CD4-positive, alpha-beta T cell (primary cell): ENCODE results near the gene PAIP2. TPM values are rescaled to one million over a fixed set of nuclear protein-coding genes. Genes with fewer than 3 reads are reported as not detected.
"Not testable (repeated sequence)": the region's sequence is repeated elsewhere in the genome, so short reads cannot be mapped to it uniquely, and the experiment has no call there.

Experiments used
- ATAC-seq: fragments of 200-7000 bp; cut with Tn5 transposase; one replicate; pipeline ENCODE4 v1.10.0; 2022; ENCODE audit warnings: mild to moderate bottlenecking; ENCODE audit not compliant: poor library complexity
- CTCF ChIA-PET: fragments of 350-600 bp; sonication (Branson Sonifier 250); formaldehyde crosslinking; loops from one replicate; lab custom pipeline; 2021; ENCODE audit warnings: antibody characterized with exemption, inconsistent platforms; lab: Charles Lee
- POLR2A ChIA-PET: fragments of 350-600 bp; sonication (Branson Sonifier 250); formaldehyde crosslinking; loops from one replicate; lab custom pipeline; 2021; ENCODE audit warnings: antibody characterized with exemption, inconsistent platforms; lab: Charles Lee
- DNase-seq, 14 experiments: peaks; one replicate each; pipeline ENCODE4 v3.0.0-alpha.2; 2013 to 2020; ENCODE audit warnings: mixed read lengths in 2 of 14
- H3K27ac ChIP-seq, 2 donors: one replicate each; pipeline versions ENCODE4 v1.5.1 to v1.7.0; 2013; ENCODE audit warnings: low read length in 2 of 2, low read depth in 1 of 2, mild to moderate bottlenecking in 1 of 2
- H3K27me3 ChIP-seq, 2 experiments: 1 replicate in 1 of 2; 2 replicates in 1 of 2; pipeline versions ENCODE4 v1.6.1 to v1.7.0; 2013; ENCODE audit warnings: low read length in 2 of 2, control low read depth in 1 of 2, mild to moderate bottlenecking in 1 of 2, moderate library complexity in 1 of 2; ENCODE audit not compliant: insufficient read depth in 2 of 2, control insufficient read depth in 1 of 2
- H3K36me3 ChIP-seq: one replicate; pipeline ENCODE4 v1.6.1; 2013; ENCODE audit warnings: low read length, control low read depth; ENCODE audit not compliant: insufficient read depth
- H3K4me1 ChIP-seq: one replicate; pipeline ENCODE4 v1.6.1; 2013; ENCODE audit warnings: low read length, control low read depth; ENCODE audit not compliant: insufficient read depth
- H3K4me3 ChIP-seq: one replicate; pipeline ENCODE4 v1.5.1; 2013; ENCODE audit warnings: mild to moderate bottlenecking, low read length, moderate library complexity
- H3K9me3 ChIP-seq, 2 experiments: 1 replicate in 1 of 2; 2 replicates in 1 of 2; pipeline versions ENCODE4 v1.6.1 to v1.7.0; 2013; ENCODE audit warnings: low read length in 2 of 2, mild to moderate bottlenecking in 2 of 2, control low read depth in 1 of 2, moderate library complexity in 1 of 2; ENCODE audit not compliant: control insufficient read depth in 1 of 2, insufficient read depth in 1 of 2
- H3K27ac Mint-ChIP-seq: one replicate; pipeline ENCODE4 v1.8.0; 2020; ENCODE audit warnings: mixed read lengths
- H3K27me3 Mint-ChIP-seq: one replicate; pipeline ENCODE4 v1.8.0; 2021; ENCODE audit warnings: mixed read lengths
- H3K36me3 Mint-ChIP-seq: one replicate; pipeline ENCODE4 v1.8.0; 2021; ENCODE audit warnings: low read depth, mixed read lengths
- H3K4me1 Mint-ChIP-seq: one replicate; pipeline ENCODE4 v1.8.0; 2021; ENCODE audit warnings: low read depth, mixed read lengths
- H3K4me3 Mint-ChIP-seq: one replicate; pipeline ENCODE4 v1.8.0; 2020; ENCODE audit warnings: mild to moderate bottlenecking, mixed read lengths
- H3K9me3 Mint-ChIP-seq: one replicate; pipeline ENCODE4 v1.8.0; 2020; ENCODE audit warnings: mixed read lengths
- intact Hi-C, 2 experiments: fragments of 100-400 bp; cut with DNase I in 1 of 2; cut with micrococcal nuclease in 1 of 2; formaldehyde crosslinking; loops; one replicate each; pipeline versions ENCODE4 v1.15.1 to v1.9.0; 2023 to 2025; cut with DNase I, micrococcal nuclease
- total RNA-seq, 174 experiments: library from RNA in 2 of 174; stranded (reverse) in 2 of 174; gene quantifications; one replicate each; pipeline ENCODE4 v1.2.3 and lab custom pipeline; 2021 to 2026
- TF ChIP-seq, protein P1 (sequence below): fragments of 200-600 bp; IDR thresholded peaks from one replicate; pipeline ENCODE4 v1.8.0; 2022; ENCODE audit warnings: antibody characterized with exemption, mild to moderate bottlenecking

PAIP2 gene
- total RNA-seq, 2 experiments from 2014 or later: 151 to 156 TPM

- CTCF ChIA-PET: interaction anchor here (1.0 kb wide), 1 partner anchor 19 kb away, joined by 3 read pairs; the partner anchor contains the start of gene SPATA24
- POLR2A ChIA-PET: interaction anchor here (0.7 to 1.6 kb wide), 4 partner anchors 10 to 97 kb away, joined by 3 to 6 read pairs (median 4); partner anchors contain the start of gene STING1
- no peaks in the 10 kb centered on the region for H3K36me3 ChIP-seq
- H3K4me3 Mint-ChIP-seq: peak overlapping the region; percentile 87
- peak in 4 of 14 experiments; percentile 43 to 59 (median 54) for DNase-seq
- H3K9me3 Mint-ChIP-seq: no peaks in the 10 kb centered on the region
- H3K4me3 ChIP-seq: peak overlapping the region; percentile 52
- peak; percentile 65 for ATAC-seq
- peaks cover 44% of the 10 kb centered on the region for H3K4me1 ChIP-seq
- peak overlapping the region; percentile 85 for H3K27ac Mint-ChIP-seq
- no peaks in the 10 kb centered on the region for H3K36me3 Mint-ChIP-seq
- H3K27me3 Mint-ChIP-seq: no peaks in the 10 kb centered on the region
- intact Hi-C loops: loop anchor here in 1 of 2 experiments (5.0 kb wide), 1 partner anchor 43 kb away; the partner anchor contains the start of gene PAIP2
- peaks cover 41% of the 10 kb centered on the region for H3K4me1 Mint-ChIP-seq
- TF ChIP-seq, protein P1, sequence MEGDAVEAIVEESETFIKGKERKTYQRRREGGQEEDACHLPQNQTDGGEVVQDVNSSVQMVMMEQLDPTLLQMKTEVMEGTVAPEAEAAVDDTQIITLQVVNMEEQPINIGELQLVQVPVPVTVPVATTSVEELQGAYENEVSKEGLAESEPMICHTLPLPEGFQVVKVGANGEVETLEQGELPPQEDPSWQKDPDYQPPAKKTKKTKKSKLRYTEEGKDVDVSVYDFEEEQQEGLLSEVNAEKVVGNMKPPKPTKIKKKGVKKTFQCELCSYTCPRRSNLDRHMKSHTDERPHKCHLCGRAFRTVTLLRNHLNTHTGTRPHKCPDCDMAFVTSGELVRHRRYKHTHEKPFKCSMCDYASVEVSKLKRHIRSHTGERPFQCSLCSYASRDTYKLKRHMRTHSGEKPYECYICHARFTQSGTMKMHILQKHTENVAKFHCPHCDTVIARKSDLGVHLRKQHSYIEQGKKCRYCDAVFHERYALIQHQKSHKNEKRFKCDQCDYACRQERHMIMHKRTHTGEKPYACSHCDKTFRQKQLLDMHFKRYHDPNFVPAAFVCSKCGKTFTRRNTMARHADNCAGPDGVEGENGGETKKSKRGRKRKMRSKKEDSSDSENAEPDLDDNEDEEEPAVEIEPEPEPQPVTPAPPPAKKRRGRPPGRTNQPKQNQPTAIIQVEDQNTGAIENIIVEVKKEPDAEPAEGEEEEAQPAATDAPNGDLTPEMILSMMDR: no peak
- H3K9me3 ChIP-seq: no peaks in the 10 kb centered on the region
- peak overlapping the region; percentile 29 to 71 for H3K27ac ChIP-seq
- H3K27me3 ChIP-seq: no peaks in the 10 kb centered on the region
These were observed 43.7 kb downstream of the PAIP2 start for GRCh38 chr5:139385061-139386049.

- H3K27me3 Mint-ChIP-seq: no peaks in the 10 kb centered on the region
- peaks cover 51% of the 10 kb centered on the region for H3K4me1 ChIP-seq
These were observed 44.4 kb downstream of the PAIP2 start for GRCh38 chr5:139386050-139386438.

GRCh38 chr5:139386956-139387355 is 45.3 kb downstream of the PAIP2 start:
- H3K4me1 Mint-ChIP-seq: peaks cover 57% of the 10 kb centered on the region
- POLR2A ChIA-PET: interaction anchor here (1.3 kb wide), 1 partner anchor 45 kb away, joined by 5 read pairs; the partner anchor contains the start of gene PAIP2
- H3K36me3 Mint-ChIP-seq, CTCF ChIA-PET, H3K4me3 ChIP-seq, H3K36me3 ChIP-seq, H3K27me3 ChIP-seq, H3K9me3 ChIP-seq, H3K4me3 Mint-ChIP-seq, H3K27ac ChIP-seq, DNase-seq, ATAC-seq, H3K9me3 Mint-ChIP-seq, H3K27me3 Mint-ChIP-seq: not testable (repeated sequence)
- intact Hi-C loops: loop anchor here in 1 of 2 experiments (5.0 kb wide), 1 partner anchor 45 kb away; the partner anchor contains the start of gene PAIP2
- peaks cover 60% of the 10 kb centered on the region for H3K4me1 ChIP-seq
- H3K27ac Mint-ChIP-seq: peak overlapping the region; percentile 85

More at GRCh38 chr5:139386050-139386438, 44.4 kb downstream of the PAIP2 start:
- Mint-ChIP-seq H3K9me3 (no peaks in the 10 kb centered on the region), H3K4me1 (peaks cover 48% of the 10 kb centered on the region), H3K36me3 (no peaks in the 10 kb centered on the region), H3K27ac (peak overlapping the region; percentile 85), H3K4me3 (peak overlapping the region; percentile 87)
- Histone ChIP-seq H3K27me3 (no peaks in the 10 kb centered on the region), H3K9me3 (no peaks in the 10 kb centered on the region), H3K27ac (no peak overlapping the region), H3K36me3 (no peaks in the 10 kb centered on the region), H3K4me3 (no peak overlapping the region)
- TF ChIP-seq, protein P1: no peak
- no peak for DNase-seq
- no peak for ATAC-seq
- intact Hi-C loops: loop anchor here in 1 of 2 experiments (5.0 kb wide), 1 partner anchor 44 kb away; the partner anchor contains the start of gene PAIP2
- ChIA-PET CTCF (interaction anchor here (1.0 kb wide), 1 partner anchor 18 kb away, joined by 3 read pairs; the partner anchor contains the start of gene SPATA24), POLR2A (interaction anchor here (1.2 to 1.5 kb wide), 3 partner anchors 16 to 97 kb away, joined by 3 to 5 read pairs (median 4); partner anchors contain the start of genes PAIP2 and STING1)
